ENCODE data around the gene GTF2F2. TPM values are rescaled to one million over a fixed set of nuclear protein-coding genes. Genes with fewer than 3 reads are reported as not detected.

Gene GTF2F2
- total RNA-seq, 2 experiments from 2014 or later, result 18.8 to 19.6 TPM

DNA sequence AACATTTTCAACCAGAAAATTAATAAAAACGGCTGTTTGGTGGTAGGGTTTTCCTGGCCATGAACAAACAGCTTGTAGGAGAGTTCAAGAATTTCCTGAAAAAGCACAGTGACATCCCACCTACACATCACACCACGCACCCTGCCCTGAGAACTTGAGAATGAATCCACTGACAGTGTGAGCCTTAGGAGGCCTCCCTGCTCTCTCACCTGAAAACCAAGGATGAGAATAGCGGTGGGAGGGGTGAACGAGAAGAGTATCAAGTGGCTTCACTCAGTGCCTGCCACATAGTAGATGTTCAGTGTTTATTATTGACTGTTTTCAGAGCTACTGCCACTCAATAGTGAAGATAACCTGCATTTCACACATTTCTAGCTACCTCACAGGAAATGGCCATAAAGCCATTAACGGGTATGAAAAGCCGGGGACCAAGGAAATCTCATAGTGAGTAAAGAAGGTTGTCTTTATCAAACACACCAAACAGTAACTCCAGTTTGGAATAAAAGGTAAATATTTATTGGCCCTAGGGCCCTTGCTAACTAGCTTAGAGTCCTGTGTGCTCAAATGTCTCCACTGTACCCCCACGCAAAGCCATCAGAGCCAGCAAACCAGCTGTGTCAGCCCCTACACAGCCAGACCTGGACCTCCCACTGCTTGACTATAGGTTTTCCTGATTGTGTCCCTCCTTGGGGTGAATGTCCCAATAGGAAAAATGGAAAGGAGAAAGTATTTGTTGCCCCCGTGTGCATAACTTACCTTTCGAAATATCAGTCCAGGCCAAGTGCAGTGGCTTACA, 180.1 kb downstream of the GTF2F2 start:
- Mint-ChIP-seq H3K27me3 (ENCODE audit: low read depth) (peaks cover 2% of the 10 kb centered on the region), H3K4me3 (no peak overlapping the region), H3K4me1 (ENCODE audit: low read depth) (peaks cover 27% of the 10 kb centered on the region), H3K9me3 (ENCODE audit: insufficient read depth) (no peaks in the 10 kb centered on the region), H3K36me3 (ENCODE audit: low read depth) (peaks cover 8% of the 10 kb centered on the region), H3K27ac (no peak overlapping the region)
- POLR2A ChIA-PET, result interaction anchor here (0.5 kb wide), 1 partner anchor 43 kb away, joined by 3 read pairs; no protein-coding TSS in a partner anchor
- DNase-seq (no peak), ATAC-seq (no peak)
- CTCF ChIA-PET, result interaction anchor here (2.1 to 3.8 kb wide), 2 partner anchors 8 to 254 kb away, joined by 9 to 30 read pairs; no protein-coding TSS in a partner anchor

DNA sequence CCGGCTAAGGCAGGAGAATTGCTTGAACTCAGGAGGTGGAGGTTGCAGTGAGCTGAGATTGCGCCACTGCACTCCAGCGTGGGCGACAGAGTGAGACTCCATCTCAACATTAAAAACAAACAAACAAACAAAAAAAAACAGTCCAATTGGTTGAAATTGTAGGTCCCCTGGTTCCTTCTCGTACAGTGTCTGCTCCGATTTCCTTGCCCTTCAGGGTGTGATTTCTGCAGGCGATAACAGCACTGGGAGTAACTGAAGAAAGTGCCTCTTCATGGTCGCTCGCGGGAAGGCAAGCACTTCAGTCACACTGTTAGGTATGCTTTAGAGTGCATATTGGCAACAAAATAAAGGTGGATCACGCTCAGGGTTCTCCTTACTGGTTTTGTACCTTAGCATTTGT, 181.0 kb downstream of the GTF2F2 start:
- CTCF ChIA-PET, result no interaction called here
- no peak for ATAC-seq
- POLR2A ChIA-PET, result no interaction called here
- Mint-ChIP-seq H3K4me3 (no peak overlapping the region), H3K4me1 (ENCODE audit: low read depth) (peaks cover 20% of the 10 kb centered on the region), H3K36me3 (ENCODE audit: low read depth) (peaks cover 8% of the 10 kb centered on the region), H3K27ac (no peak overlapping the region), H3K9me3 (ENCODE audit: insufficient read depth) (no peaks in the 10 kb centered on the region), H3K27me3 (ENCODE audit: low read depth) (peaks cover 2% of the 10 kb centered on the region)
- no peak for DNase-seq

DNA sequence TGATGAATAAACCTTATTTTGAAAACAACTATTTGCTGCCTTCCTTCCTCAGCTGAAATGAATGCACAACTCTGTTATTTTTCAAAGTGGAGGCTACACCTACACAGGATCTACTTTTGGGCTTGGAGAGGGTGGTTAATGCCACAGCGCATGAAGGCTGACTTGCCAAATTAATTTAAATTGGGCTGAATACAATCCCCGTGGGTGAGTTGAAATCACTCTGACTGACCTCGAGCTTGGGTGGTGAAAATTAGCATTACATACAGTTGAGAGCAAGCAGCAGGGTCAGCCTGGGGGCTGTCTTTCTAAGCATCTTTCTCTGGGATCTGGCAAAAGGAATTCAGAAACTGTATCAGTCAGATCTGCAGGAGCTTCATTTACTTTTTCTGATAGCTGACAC, 182.2 kb downstream of the GTF2F2 start:
- no peak for DNase-seq
- ChIA-PET POLR2A (interaction anchor here (0.5 kb wide), 1 partner anchor 147 kb away, joined by 4 read pairs; no protein-coding TSS in a partner anchor), CTCF (interaction anchor here (1.0 to 3.0 kb wide), 3 partner anchors 12 to 255 kb away, joined by 3 to 20 read pairs (median 3); no protein-coding TSS in a partner anchor)
- ATAC-seq, result no peak
- Mint-ChIP-seq H3K4me1 (ENCODE audit: low read depth) (peaks cover 12% of the 10 kb centered on the region), H3K36me3 (ENCODE audit: low read depth) (peaks cover 2% of the 10 kb centered on the region), H3K27ac (no peak overlapping the region), H3K4me3 (no peak overlapping the region), H3K27me3 (ENCODE audit: low read depth) (peaks cover 4% of the 10 kb centered on the region), H3K9me3 (ENCODE audit: insufficient read depth) (no peaks in the 10 kb centered on the region)

GRCh38 chr13:45303026-45303425, 182.7 kb downstream of the GTF2F2 start:
- no peak overlapping the region for H3K27ac Mint-ChIP-seq
- H3K36me3 Mint-ChIP-seq (ENCODE audit: low read depth), result no peaks in the 10 kb centered on the region
- no peak for ATAC-seq
- POLR2A ChIA-PET, result interaction anchor here (0.5 kb wide), 1 partner anchor 146 kb away, joined by 4 read pairs; no protein-coding TSS in a partner anchor
- DNase-seq, result no peak
- peaks cover 7% of the 10 kb centered on the region for H3K4me1 Mint-ChIP-seq (ENCODE audit: low read depth)
- H3K9me3 Mint-ChIP-seq (ENCODE audit: insufficient read depth), result no peaks in the 10 kb centered on the region
- no peak overlapping the region for H3K4me3 Mint-ChIP-seq
- H3K27me3 Mint-ChIP-seq (ENCODE audit: low read depth), result peaks cover 4% of the 10 kb centered on the region
- CTCF ChIA-PET, result interaction anchor here (0.5 to 3.0 kb wide), 5 partner anchors 11 to 819 kb away, joined by 3 to 20 read pairs (median 3); no protein-coding TSS in a partner anchor

DNA sequence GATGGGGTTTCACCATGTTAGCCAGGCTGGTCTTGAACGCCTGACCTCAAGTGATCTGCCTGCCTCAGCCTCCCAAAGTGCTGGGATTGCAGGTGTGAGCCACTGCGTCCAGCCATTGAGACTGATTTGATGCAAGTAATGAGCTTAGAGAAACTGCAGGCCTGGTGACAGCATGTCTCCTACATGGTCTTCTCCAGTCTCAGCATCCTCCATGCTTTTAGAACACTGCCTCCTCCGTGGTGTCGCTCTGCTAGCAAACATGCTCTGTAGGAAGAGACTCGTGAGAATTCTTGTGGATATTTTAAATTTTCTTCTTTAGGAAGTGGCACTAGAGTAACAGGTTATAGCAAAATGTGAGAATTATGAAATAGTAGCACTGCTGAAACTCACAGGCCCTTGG, 183.6 kb downstream of the GTF2F2 start:
- CTCF ChIA-PET, result interaction anchor here (1.5 to 3.0 kb wide), 3 partner anchors 12 to 820 kb away, joined by 3 to 20 read pairs (median 4); no protein-coding TSS in a partner anchor
- no peak for ATAC-seq
- no peak for DNase-seq
- Mint-ChIP-seq H3K9me3 (ENCODE audit: insufficient read depth) (no peaks in the 10 kb centered on the region), H3K4me3 (no peak overlapping the region), H3K27me3 (ENCODE audit: low read depth) (peaks cover 4% of the 10 kb centered on the region), H3K4me1 (ENCODE audit: low read depth) (no peaks in the 10 kb centered on the region), H3K27ac (no peak overlapping the region), H3K36me3 (ENCODE audit: low read depth) (no peaks in the 10 kb centered on the region)
- POLR2A ChIA-PET, result no interaction called here

DNA sequence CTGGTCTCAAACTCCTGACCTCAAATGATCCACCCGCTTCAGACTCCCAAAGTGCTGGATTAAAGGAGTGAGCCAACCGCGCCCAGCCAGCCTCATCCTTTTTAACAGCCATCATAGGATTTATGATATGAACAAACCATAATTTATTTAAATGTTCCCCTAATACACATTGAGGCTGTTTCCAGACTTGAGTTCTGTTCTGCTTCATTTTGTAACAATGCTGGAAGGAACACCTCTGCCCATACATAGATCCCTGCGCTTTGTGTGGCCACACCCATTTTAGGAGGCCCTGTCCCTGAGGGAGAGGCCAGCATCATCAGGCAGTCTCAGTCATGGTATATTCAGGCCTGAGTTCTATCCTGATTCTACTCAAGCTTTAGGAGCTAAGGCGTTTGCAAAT, 184.8 kb downstream of the GTF2F2 start:
- CTCF ChIA-PET, result interaction anchor here (5.9 kb wide), 1 partner anchor 258 kb away, joined by 92 read pairs; no protein-coding TSS in a partner anchor
- no peak for ATAC-seq

DNA sequence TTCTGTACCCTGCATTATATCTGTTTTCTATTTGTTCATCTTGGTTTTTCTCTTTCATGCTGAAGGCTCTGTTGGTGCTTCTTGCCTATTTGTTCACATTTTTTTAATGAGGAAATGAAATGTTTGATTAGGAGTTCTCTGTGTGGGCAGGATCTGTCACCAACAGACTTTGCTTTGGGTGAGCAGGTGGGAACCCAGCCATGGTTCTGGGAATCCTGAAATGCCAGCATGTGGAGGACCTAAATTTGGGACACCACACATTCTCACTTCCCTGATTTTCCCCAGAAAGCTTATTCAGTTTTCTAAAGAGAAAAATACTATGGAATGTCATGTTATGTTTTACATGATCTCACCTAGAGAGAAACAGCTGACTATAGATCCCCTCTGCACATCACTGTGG, 186.7 kb downstream of the GTF2F2 start:
- POLR2A ChIA-PET, result interaction anchor here (0.6 kb wide), 1 partner anchor 1245 kb away, joined by 3 read pairs; no protein-coding TSS in a partner anchor
- CTCF ChIA-PET, result interaction anchor here (1.0 to 5.9 kb wide), 5 partner anchors 8 to 260 kb away, joined by 3 to 92 read pairs (median 4); no protein-coding TSS in a partner anchor
- no peak for DNase-seq
- H3K4me1 Mint-ChIP-seq (ENCODE audit: low read depth), result peaks cover 19% of the 10 kb centered on the region
- no peaks in the 10 kb centered on the region for H3K36me3 Mint-ChIP-seq (ENCODE audit: low read depth)
- peaks cover 6% of the 10 kb centered on the region for H3K27me3 Mint-ChIP-seq (ENCODE audit: low read depth)
- H3K4me3 Mint-ChIP-seq, result no peak overlapping the region
- no peak overlapping the region for H3K27ac Mint-ChIP-seq
- ATAC-seq, result no peak
- H3K9me3 Mint-ChIP-seq (ENCODE audit: insufficient read depth), result no peaks in the 10 kb centered on the region

More for the DNA sequence above, 184.8 kb downstream of the GTF2F2 start:
- no peaks in the 10 kb centered on the region for H3K36me3 Mint-ChIP-seq (ENCODE audit: low read depth)
- H3K27ac Mint-ChIP-seq, result no peak overlapping the region
- H3K27me3 Mint-ChIP-seq (ENCODE audit: low read depth), result peaks cover 4% of the 10 kb centered on the region
- H3K4me3 Mint-ChIP-seq, result no peak overlapping the region
- peaks cover 3% of the 10 kb centered on the region for H3K4me1 Mint-ChIP-seq (ENCODE audit: low read depth)
- no peak for DNase-seq
- no peaks in the 10 kb centered on the region for H3K9me3 Mint-ChIP-seq (ENCODE audit: insufficient read depth)
- POLR2A ChIA-PET, result no interaction called here

DNA sequence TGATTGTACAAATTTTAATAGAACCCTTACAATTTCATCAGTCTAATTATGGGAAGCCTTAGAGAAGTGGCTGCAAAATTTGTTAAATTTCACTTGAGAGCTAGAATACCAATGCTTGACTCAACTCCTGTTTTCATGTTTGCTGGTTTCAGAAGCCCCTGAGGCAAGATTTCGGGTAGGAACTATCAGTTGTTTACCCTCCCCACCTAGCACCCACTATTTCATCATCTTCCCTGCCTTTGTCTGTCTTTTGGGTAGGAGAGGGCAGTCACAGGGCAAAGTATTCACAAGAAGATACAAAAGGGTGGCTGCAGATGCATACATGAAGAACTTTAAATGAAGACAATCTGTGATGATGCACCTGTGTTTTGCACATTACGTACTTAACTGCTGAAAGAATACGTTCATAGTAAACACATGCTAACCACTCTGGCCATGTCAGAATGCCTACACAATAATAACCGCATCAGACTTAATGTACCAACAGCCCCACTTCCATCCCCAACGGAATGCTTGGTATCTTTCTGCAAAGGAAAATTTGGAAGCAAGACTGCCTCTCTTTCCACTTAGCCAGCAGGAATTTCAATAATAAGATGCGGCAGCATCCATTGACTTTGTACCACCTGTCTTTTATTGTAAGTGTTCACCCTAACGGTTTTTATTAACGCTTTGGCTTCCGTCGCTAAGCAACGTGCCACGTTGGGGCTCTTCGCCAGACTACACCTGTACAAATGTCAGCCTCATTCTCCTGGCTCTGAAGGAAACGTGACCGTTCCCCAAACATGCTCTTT, 190.2 kb downstream of the GTF2F2 start:
- ChIA-PET CTCF (interaction anchor here (0.7 to 5.9 kb wide), 5 partner anchors 12 to 263 kb away, joined by 3 to 92 read pairs (median 4); no protein-coding TSS in a partner anchor), POLR2A (no interaction called here)
- H3K4me3 Mint-ChIP-seq, result peak overlapping the region; percentile 78
- ATAC-seq (no peak), DNase-seq (no peak)
- H3K9me3 Mint-ChIP-seq (ENCODE audit: insufficient read depth), result no peaks in the 10 kb centered on the region
- peaks cover 20% of the 10 kb centered on the region for H3K4me1 Mint-ChIP-seq (ENCODE audit: low read depth)
- peak overlapping the region; percentile 32 for H3K27ac Mint-ChIP-seq
- peaks cover 6% of the 10 kb centered on the region for H3K27me3 Mint-ChIP-seq (ENCODE audit: low read depth)
- no peaks in the 10 kb centered on the region for H3K36me3 Mint-ChIP-seq (ENCODE audit: low read depth)

DNA sequence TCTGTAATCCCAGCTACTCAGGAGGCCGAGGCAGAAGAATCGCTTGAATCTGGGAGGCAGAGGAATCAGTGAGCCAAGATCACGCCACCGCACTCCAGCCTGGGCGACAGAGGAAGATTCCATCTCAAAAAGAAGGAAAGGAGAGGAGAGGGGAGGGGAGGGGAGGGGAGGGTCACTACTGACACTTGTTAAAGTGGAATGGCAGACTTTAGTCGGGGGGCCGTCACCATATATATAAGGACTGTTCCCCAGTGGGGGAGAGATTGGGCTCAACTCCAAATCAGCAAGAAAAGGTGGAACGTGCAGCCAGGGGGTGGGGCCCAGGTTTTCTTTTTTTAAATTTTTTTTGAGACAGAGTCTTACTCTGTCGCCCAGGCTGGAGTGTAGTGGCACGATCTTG, 194.5 kb downstream of the GTF2F2 start:
- Mint-ChIP-seq H3K36me3 (ENCODE audit: low read depth) (no peaks in the 10 kb centered on the region), H3K4me1 (ENCODE audit: low read depth) (peaks cover 19% of the 10 kb centered on the region), H3K27ac (no peak overlapping the region), H3K27me3 (ENCODE audit: low read depth) (peaks cover 4% of the 10 kb centered on the region), H3K9me3 (ENCODE audit: insufficient read depth) (no peaks in the 10 kb centered on the region), H3K4me3 (no peak overlapping the region)
- ChIA-PET CTCF (no interaction called here), POLR2A (interaction anchor here (0.6 kb wide), 1 partner anchor 1606 kb away, joined by 3 read pairs; no protein-coding TSS in a partner anchor)
- DNase-seq (no peak), ATAC-seq (no peak)

DNA sequence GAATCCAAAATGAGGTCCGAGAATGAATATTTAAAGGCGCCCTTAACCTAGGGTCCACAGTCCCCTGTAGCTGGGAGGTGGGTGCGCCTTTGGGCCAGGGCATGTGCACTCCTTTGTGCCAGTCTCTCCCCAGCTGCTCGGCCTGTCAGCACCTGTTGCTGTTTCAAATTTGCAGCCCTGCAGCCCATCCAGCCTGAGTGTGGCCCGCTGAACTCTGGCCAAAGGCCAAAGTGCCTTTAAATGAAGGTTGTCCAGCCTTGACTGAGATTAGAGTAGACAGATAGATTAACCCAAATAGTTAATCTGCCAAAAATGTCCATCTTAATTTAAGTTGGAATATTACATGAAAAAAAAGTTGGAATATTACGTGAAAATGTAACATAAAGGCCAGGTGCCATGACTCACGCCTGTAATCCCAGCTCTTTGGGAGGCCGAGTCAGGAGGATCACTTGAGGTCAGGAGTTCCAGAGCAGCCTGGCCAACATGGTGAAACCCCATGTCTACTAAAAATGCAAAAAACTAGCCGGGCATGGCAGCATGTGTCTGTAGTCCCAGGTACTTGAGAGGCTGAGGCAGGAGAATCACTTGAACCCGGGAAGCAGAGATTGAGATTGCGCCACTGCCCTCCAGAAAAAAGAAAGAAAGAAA, 195.3 kb downstream of the GTF2F2 start:
- no peak overlapping the region for H3K27ac Mint-ChIP-seq
- H3K9me3 Mint-ChIP-seq (ENCODE audit: insufficient read depth), result no peaks in the 10 kb centered on the region
- peaks cover 17% of the 10 kb centered on the region for H3K4me1 Mint-ChIP-seq (ENCODE audit: low read depth)
- H3K27me3 Mint-ChIP-seq (ENCODE audit: low read depth), result no peaks in the 10 kb centered on the region
- H3K36me3 Mint-ChIP-seq (ENCODE audit: low read depth), result no peaks in the 10 kb centered on the region
- no peak overlapping the region for H3K4me3 Mint-ChIP-seq
- ATAC-seq, result no peak
- ChIA-PET CTCF (interaction anchor here (1.0 kb wide), 1 partner anchor 269 kb away, joined by 3 read pairs; no protein-coding TSS in a partner anchor), POLR2A (interaction anchor here (0.6 kb wide), 1 partner anchor 1607 kb away, joined by 3 read pairs; no protein-coding TSS in a partner anchor)
- DNase-seq, result no peak

DNA sequence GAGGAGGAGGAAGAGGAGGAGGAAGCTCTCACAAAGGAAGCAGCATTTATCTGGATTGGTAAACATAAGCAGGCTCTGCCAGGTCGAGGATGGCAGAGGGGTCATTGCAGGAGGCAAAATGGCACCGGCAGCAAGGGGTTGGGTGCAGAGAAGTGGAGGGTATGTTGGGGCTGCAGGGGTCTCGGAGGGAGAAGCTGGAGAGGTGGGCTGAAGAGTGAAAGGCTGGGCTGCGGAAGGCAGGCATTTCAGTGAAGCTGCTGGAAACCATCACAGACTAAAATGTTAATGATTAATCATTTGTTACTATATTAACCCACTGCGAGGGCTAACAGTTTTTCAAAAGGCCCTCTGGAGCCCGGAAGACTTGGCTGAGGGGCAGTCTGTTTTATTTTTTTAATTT, 196.0 kb downstream of the GTF2F2 start:
- POLR2A ChIA-PET, result no interaction called here
- Mint-ChIP-seq H3K9me3 (ENCODE audit: insufficient read depth) (no peaks in the 10 kb centered on the region), H3K36me3 (ENCODE audit: low read depth) (no peaks in the 10 kb centered on the region), H3K4me3 (no peak overlapping the region), H3K4me1 (ENCODE audit: low read depth) (peaks cover 10% of the 10 kb centered on the region), H3K27ac (no peak overlapping the region), H3K27me3 (ENCODE audit: low read depth) (no peaks in the 10 kb centered on the region)
- CTCF ChIA-PET, result interaction anchor here (1.0 kb wide), 1 partner anchor 270 kb away, joined by 3 read pairs; no protein-coding TSS in a partner anchor
- DNase-seq, result no peak
- ATAC-seq, result no peak

All from activated CD8-positive, alpha-beta T cell treated with anti-CD3 and anti-CD28 coated beads, Interleukin-2, amount 10 ng/mL, durations not matched to agents 7 days and 5 days (primary cell).